Measurements from ENCODE around the gene BCR. TPM values are rescaled to one million over a fixed set of nuclear protein-coding genes. Genes with fewer than 3 reads are reported as not detected.
A peak's percentile ranks its signal among the peaks of the same experiment; 100 is the strongest.

Gene BCR
- total RNA-seq, 1 donor from 2014 or later, result 268 TPM

GRCh38 chr22:23287136-23288095, 107.1 kb downstream of the BCR start:
- peaks cover 49% of the 10 kb centered on the region for H3K4me1 Mint-ChIP-seq (ENCODE audit: low read depth, unreplicated experiment)
- H3K36me3 Mint-ChIP-seq (ENCODE audit: unreplicated experiment), result peaks cover 4% of the 10 kb centered on the region
- H3K27ac Mint-ChIP-seq (ENCODE audit: unreplicated experiment), result peak overlapping the region; percentile 84
- H3K27me3 Mint-ChIP-seq (ENCODE audit: unreplicated experiment), result peaks cover 16% of the 10 kb centered on the region
- H3K9me3 Mint-ChIP-seq (ENCODE audit: unreplicated experiment), result peaks cover 33% of the 10 kb centered on the region
- peak; percentile 40 for DNase-seq
- H3K4me3 Mint-ChIP-seq (ENCODE audit: unreplicated experiment), result peak overlapping the region; percentile 42
- no peak for TF ChIP-seq CTCF (IDR thresholded peaks at IDR 0.05; ENCODE audit: partially characterized antibody, unreplicated experiment)

GRCh38 chr22:23288301-23289129, 108.2 kb downstream of the BCR start:
- H3K4me1 Mint-ChIP-seq (ENCODE audit: low read depth, unreplicated experiment), result peaks cover 59% of the 10 kb centered on the region
- H3K27ac Mint-ChIP-seq (ENCODE audit: unreplicated experiment), result peak overlapping the region; percentile 95
- peaks cover 14% of the 10 kb centered on the region for H3K27me3 Mint-ChIP-seq (ENCODE audit: unreplicated experiment)
- H3K36me3 Mint-ChIP-seq (ENCODE audit: unreplicated experiment), result peaks cover 4% of the 10 kb centered on the region
- no peak overlapping the region for H3K4me3 Mint-ChIP-seq (ENCODE audit: unreplicated experiment)
- DNase-seq, result no peak
- peaks cover 35% of the 10 kb centered on the region for H3K9me3 Mint-ChIP-seq (ENCODE audit: unreplicated experiment)
- TF ChIP-seq CTCF (IDR thresholded peaks at IDR 0.05; ENCODE audit: partially characterized antibody, unreplicated experiment), result no peak

- TF ChIP-seq CTCF (IDR thresholded peaks at IDR 0.05; ENCODE audit: partially characterized antibody, unreplicated experiment), result no peak
- Mint-ChIP-seq H3K9me3 (ENCODE audit: unreplicated experiment) (peaks cover 35% of the 10 kb centered on the region), H3K36me3 (ENCODE audit: unreplicated experiment) (peaks cover 9% of the 10 kb centered on the region), H3K27me3 (ENCODE audit: unreplicated experiment) (peaks cover 16% of the 10 kb centered on the region), H3K4me3 (ENCODE audit: unreplicated experiment) (peak overlapping the region; percentile 55), H3K4me1 (ENCODE audit: low read depth, unreplicated experiment) (peaks cover 59% of the 10 kb centered on the region), H3K27ac (ENCODE audit: unreplicated experiment) (peak overlapping the region; percentile 95)
- no peak for DNase-seq
Observed at GRCh38 chr22:23289130-23289503, 108.8 kb downstream of the BCR start.

GRCh38 chr22:23289851-23290724, 109.8 kb downstream of the BCR start:
- TF ChIP-seq CTCF (IDR thresholded peaks at IDR 0.05; ENCODE audit: partially characterized antibody, unreplicated experiment), result peak; percentile 94
- Mint-ChIP-seq H3K9me3 (ENCODE audit: unreplicated experiment) (peaks cover 32% of the 10 kb centered on the region), H3K4me1 (ENCODE audit: low read depth, unreplicated experiment) (peaks cover 56% of the 10 kb centered on the region), H3K27ac (ENCODE audit: unreplicated experiment) (peak overlapping the region; percentile 95), H3K4me3 (ENCODE audit: unreplicated experiment) (peak overlapping the region; percentile 55), H3K36me3 (ENCODE audit: unreplicated experiment) (peaks cover 11% of the 10 kb centered on the region), H3K27me3 (ENCODE audit: unreplicated experiment) (peaks cover 11% of the 10 kb centered on the region)
- DNase-seq, result peak; percentile 82

Data from glutamatergic neuron (in vitro differentiated cells).